ENCODE results near the gene FBXO48. TPM values are rescaled to one million over a fixed set of nuclear protein-coding genes. Genes with fewer than 3 reads are reported as not detected.
A peak's percentile ranks its signal among the peaks of the same experiment; 100 is the strongest.

Gene FBXO48
- total RNA-seq, 1 donor from 2014 or later: 1.0 TPM

GRCh38 chr2:68438455-68439303 lies 28.4 kb downstream of the FBXO48 start:
- DNase-seq (ENCODE audit: low read depth): no peak

GRCh38 chr2:68436270-68436669 lies 30.8 kb downstream of the FBXO48 start:
- DNase-seq (ENCODE audit: low read depth): peak; percentile 9

GRCh38 chr2:68435615-68436014 lies 31.5 kb downstream of the FBXO48 start:
- peak; percentile 17 for DNase-seq (ENCODE audit: low read depth)

- DNase-seq (ENCODE audit: low read depth): no peak
These were observed 32.1 kb downstream of the FBXO48 start for GRCh38 chr2:68434981-68435380.

GRCh38 chr2:68432696-68433658 lies 34.1 kb downstream of the FBXO48 start:
- no peak for DNase-seq (ENCODE audit: low read depth)

GRCh38 chr2:68431316-68431972 lies 35.6 kb downstream of the FBXO48 start:
- DNase-seq (ENCODE audit: low read depth): peak; percentile 8

- DNase-seq (ENCODE audit: low read depth): no peak
These were observed 37.7 kb downstream of the FBXO48 start for GRCh38 chr2:68429311-68429826.

- no peak for DNase-seq (ENCODE audit: low read depth)
These were observed 38.3 kb downstream of the FBXO48 start for GRCh38 chr2:68428746-68429145.

GRCh38 chr2:68428126-68428525 lies 39.0 kb downstream of the FBXO48 start:
- no peak for DNase-seq (ENCODE audit: low read depth)

- DNase-seq (ENCODE audit: low read depth): no peak
These were observed 40.1 kb downstream of the FBXO48 start for GRCh38 chr2:68426848-68427579.

GRCh38 chr2:68426446-68426845 lies 40.6 kb downstream of the FBXO48 start:
- DNase-seq (ENCODE audit: low read depth): no peak

- DNase-seq (ENCODE audit: low read depth): no peak
These were observed 41.6 kb downstream of the FBXO48 start for GRCh38 chr2:68425503-68425902.

- no peak for DNase-seq (ENCODE audit: low read depth)
These were observed 43.0 kb downstream of the FBXO48 start for GRCh38 chr2:68423966-68424650.

- no peak for DNase-seq (ENCODE audit: low read depth)
These were observed 46.7 kb downstream of the FBXO48 start for GRCh38 chr2:68420254-68420910.

- DNase-seq (ENCODE audit: low read depth): no peak
These were observed 48.2 kb downstream of the FBXO48 start for GRCh38 chr2:68418855-68419254.

- DNase-seq (ENCODE audit: low read depth): no peak
These were observed 48.7 kb downstream of the FBXO48 start for GRCh38 chr2:68418419-68418818.

GRCh38 chr2:68417926-68418325 lies 49.2 kb downstream of the FBXO48 start:
- no peak for DNase-seq (ENCODE audit: low read depth)

GRCh38 chr2:68416081-68416675 lies 50.9 kb downstream of the FBXO48 start:
- no peak for DNase-seq (ENCODE audit: low read depth)

GRCh38 chr2:68415521-68415920 lies 51.6 kb downstream of the FBXO48 start:
- DNase-seq (ENCODE audit: low read depth): no peak
